ENCODE data around the gene CACNA1C.

The CACNA1C gene

GRCh38 chr12:2017546-2018337, 35.0 kb upstream of the CACNA1C start:
- no peaks in the 10 kb centered on the region for H3K9me3 ChIP-seq (replicated peaks; ENCODE audit: low read length)
- no peak overlapping the region for H3K9ac ChIP-seq (ENCODE audit: low read depth, low read length)
- H3K4me2 ChIP-seq (ENCODE audit: low read length) = no peak overlapping the region
- H3K27me3 ChIP-seq (ENCODE audit: control insufficient read depth, insufficient read depth, low read length) = peaks cover 61% of the 10 kb centered on the region
- no peak overlapping the region for H3K4me3 ChIP-seq (ENCODE audit: low read length)
- H3K4me1 ChIP-seq (ENCODE audit: control insufficient read depth, insufficient read depth, low read length) = no peaks in the 10 kb centered on the region
- no peaks in the 10 kb centered on the region for H3K36me3 ChIP-seq (ENCODE audit: insufficient read depth, low read length)

- H3K4me3 ChIP-seq (ENCODE audit: low read length) = no peak overlapping the region
- H3K9ac ChIP-seq (ENCODE audit: low read depth, low read length) = no peak overlapping the region
Observed at GRCh38 chr12:2018391-2018790, 34.4 kb upstream of the CACNA1C start.

GRCh38 chr12:2019126-2019525, 33.7 kb upstream of the CACNA1C start:
- Histone ChIP-seq H3K4me2 (ENCODE audit: low read length) (no peak overlapping the region), H3K4me3 (ENCODE audit: low read length) (no peak overlapping the region), H3K27me3 (ENCODE audit: control insufficient read depth, insufficient read depth, low read length) (peaks cover 75% of the 10 kb centered on the region), H3K36me3 (ENCODE audit: insufficient read depth, low read length) (no peaks in the 10 kb centered on the region), H3K4me1 (ENCODE audit: control insufficient read depth, insufficient read depth, low read length) (no peaks in the 10 kb centered on the region), H3K9ac (ENCODE audit: low read depth, low read length) (no peak overlapping the region), H3K9me3 (replicated peaks; ENCODE audit: low read length) (no peaks in the 10 kb centered on the region)

More at GRCh38 chr12:2018391-2018790, 34.4 kb upstream of the CACNA1C start:
- no peaks in the 10 kb centered on the region for H3K4me1 ChIP-seq (ENCODE audit: control insufficient read depth, insufficient read depth, low read length)
- no peak overlapping the region for H3K4me2 ChIP-seq (ENCODE audit: low read length)
- H3K9me3 ChIP-seq (replicated peaks; ENCODE audit: low read length) = no peaks in the 10 kb centered on the region
- H3K36me3 ChIP-seq (ENCODE audit: insufficient read depth, low read length) = no peaks in the 10 kb centered on the region
- H3K27me3 ChIP-seq (ENCODE audit: control insufficient read depth, insufficient read depth, low read length) = peaks cover 68% of the 10 kb centered on the region

GRCh38 chr12:2020511-2020910, 32.3 kb upstream of the CACNA1C start:
- no peak overlapping the region for H3K4me3 ChIP-seq (ENCODE audit: low read length)
- H3K4me2 ChIP-seq (ENCODE audit: low read length) = no peak overlapping the region
- H3K27me3 ChIP-seq (ENCODE audit: control insufficient read depth, insufficient read depth, low read length) = peaks cover 82% of the 10 kb centered on the region
- no peaks in the 10 kb centered on the region for H3K9me3 ChIP-seq (replicated peaks; ENCODE audit: low read length)
- no peaks in the 10 kb centered on the region for H3K4me1 ChIP-seq (ENCODE audit: control insufficient read depth, insufficient read depth, low read length)
- no peak overlapping the region for H3K9ac ChIP-seq (ENCODE audit: low read depth, low read length)
- H3K36me3 ChIP-seq (ENCODE audit: insufficient read depth, low read length) = no peaks in the 10 kb centered on the region

- H3K9ac ChIP-seq (ENCODE audit: low read depth, low read length) = no peak overlapping the region
- no peaks in the 10 kb centered on the region for H3K4me1 ChIP-seq (ENCODE audit: control insufficient read depth, insufficient read depth, low read length)
- H3K27me3 ChIP-seq (ENCODE audit: control insufficient read depth, insufficient read depth, low read length) = peaks cover 83% of the 10 kb centered on the region
- no peaks in the 10 kb centered on the region for H3K9me3 ChIP-seq (replicated peaks; ENCODE audit: low read length)
- H3K36me3 ChIP-seq (ENCODE audit: insufficient read depth, low read length) = no peaks in the 10 kb centered on the region
- H3K4me2 ChIP-seq (ENCODE audit: low read length) = no peak overlapping the region
- H3K4me3 ChIP-seq (ENCODE audit: low read length) = no peak overlapping the region
Observed at GRCh38 chr12:2023365-2023764, 29.4 kb upstream of the CACNA1C start.

- Histone ChIP-seq H3K9ac (ENCODE audit: low read depth, low read length) (no peak overlapping the region), H3K36me3 (ENCODE audit: insufficient read depth, low read length) (no peaks in the 10 kb centered on the region), H3K27me3 (ENCODE audit: control insufficient read depth, insufficient read depth, low read length) (peaks cover 93% of the 10 kb centered on the region), H3K9me3 (replicated peaks; ENCODE audit: low read length) (no peaks in the 10 kb centered on the region), H3K4me2 (ENCODE audit: low read length) (no peak overlapping the region), H3K4me1 (ENCODE audit: control insufficient read depth, insufficient read depth, low read length) (no peaks in the 10 kb centered on the region), H3K4me3 (ENCODE audit: low read length) (no peak overlapping the region)
Observed at GRCh38 chr12:2027351-2027750, 25.4 kb upstream of the CACNA1C start.

- Histone ChIP-seq H3K27me3 (ENCODE audit: control insufficient read depth, insufficient read depth, low read length) (peaks cover 92% of the 10 kb centered on the region), H3K36me3 (ENCODE audit: insufficient read depth, low read length) (no peaks in the 10 kb centered on the region)
Observed at GRCh38 chr12:2029851-2030250, 22.9 kb upstream of the CACNA1C start.

GRCh38 chr12:2032506-2032905, 20.3 kb upstream of the CACNA1C start:
- no peaks in the 10 kb centered on the region for H3K9me3 ChIP-seq (replicated peaks; ENCODE audit: low read length)
- no peak overlapping the region for H3K9ac ChIP-seq (ENCODE audit: low read depth, low read length)
- no peak overlapping the region for H3K4me3 ChIP-seq (ENCODE audit: low read length)
- peaks cover 89% of the 10 kb centered on the region for H3K27me3 ChIP-seq (ENCODE audit: control insufficient read depth, insufficient read depth, low read length)
- no peak overlapping the region for H3K4me2 ChIP-seq (ENCODE audit: low read length)
- H3K36me3 ChIP-seq (ENCODE audit: insufficient read depth, low read length) = no peaks in the 10 kb centered on the region
- H3K4me1 ChIP-seq (ENCODE audit: control insufficient read depth, insufficient read depth, low read length) = peaks cover 4% of the 10 kb centered on the region

More at GRCh38 chr12:2029851-2030250, 22.9 kb upstream of the CACNA1C start:
- Histone ChIP-seq H3K9me3 (replicated peaks; ENCODE audit: low read length) (no peaks in the 10 kb centered on the region), H3K4me3 (ENCODE audit: low read length) (no peak overlapping the region), H3K4me1 (ENCODE audit: control insufficient read depth, insufficient read depth, low read length) (no peaks in the 10 kb centered on the region), H3K9ac (ENCODE audit: low read depth, low read length) (no peak overlapping the region), H3K4me2 (ENCODE audit: low read length) (no peak overlapping the region)

- H3K27me3 ChIP-seq (ENCODE audit: control insufficient read depth, insufficient read depth, low read length) = peaks cover 90% of the 10 kb centered on the region
- peak overlapping the region; percentile 52 for H3K4me3 ChIP-seq (ENCODE audit: low read length)
- H3K36me3 ChIP-seq (ENCODE audit: insufficient read depth, low read length) = no peaks in the 10 kb centered on the region
- no peaks in the 10 kb centered on the region for H3K9me3 ChIP-seq (replicated peaks; ENCODE audit: low read length)
- H3K9ac ChIP-seq (ENCODE audit: low read depth, low read length) = no peak overlapping the region
- peak overlapping the region; percentile 76 for H3K4me2 ChIP-seq (ENCODE audit: low read length)
- H3K4me1 ChIP-seq (ENCODE audit: control insufficient read depth, insufficient read depth, low read length) = peaks cover 4% of the 10 kb centered on the region
Observed at GRCh38 chr12:2034633-2035430, 18.0 kb upstream of the CACNA1C start.

GRCh38 chr12:2035431-2036055, 17.2 kb upstream of the CACNA1C start:
- Histone ChIP-seq H3K4me2 (ENCODE audit: low read length) (peak overlapping the region; percentile 76), H3K4me3 (ENCODE audit: low read length) (peak overlapping the region; percentile 52), H3K9me3 (replicated peaks; ENCODE audit: low read length) (no peaks in the 10 kb centered on the region), H3K4me1 (ENCODE audit: control insufficient read depth, insufficient read depth, low read length) (peaks cover 4% of the 10 kb centered on the region), H3K9ac (ENCODE audit: low read depth, low read length) (no peak overlapping the region), H3K36me3 (ENCODE audit: insufficient read depth, low read length) (no peaks in the 10 kb centered on the region), H3K27me3 (ENCODE audit: control insufficient read depth, insufficient read depth, low read length) (peaks cover 93% of the 10 kb centered on the region)

GRCh38 chr12:2039034-2039433, 13.8 kb upstream of the CACNA1C start:
- H3K27me3 ChIP-seq (ENCODE audit: control insufficient read depth, insufficient read depth, low read length) = peaks cover 79% of the 10 kb centered on the region
- H3K36me3 ChIP-seq (ENCODE audit: insufficient read depth, low read length) = no peaks in the 10 kb centered on the region
- H3K9ac ChIP-seq (ENCODE audit: low read depth, low read length) = no peak overlapping the region
- no peaks in the 10 kb centered on the region for H3K9me3 ChIP-seq (replicated peaks; ENCODE audit: low read length)
- H3K4me3 ChIP-seq (ENCODE audit: low read length) = no peak overlapping the region
- H3K4me2 ChIP-seq (ENCODE audit: low read length) = no peak overlapping the region
- peaks cover 4% of the 10 kb centered on the region for H3K4me1 ChIP-seq (ENCODE audit: control insufficient read depth, insufficient read depth, low read length)

All from skeletal muscle satellite cell (primary cell).